ENCODE results near the gene CDY1.
"Not testable (repeated sequence)": the region's sequence is repeated elsewhere in the genome, so short reads cannot be mapped to it uniquely, and the experiment has no call there.

The CDY1 gene

GRCh38 chrY:25621817-25622216, at the start of gene CDY1:
CDY1 (plus strand) TSS chrY:25622117; CDS start chrY:25622443, 326 bp downstream.
- DNase-seq (ENCODE audit: low read depth in 2 of 2) = not testable (repeated sequence)

GRCh38 chrY:25593336-25593735, 28.6 kb upstream of the CDY1 start:
- DNase-seq (ENCODE audit: low read depth in 2 of 2) = not testable (repeated sequence)

- DNase-seq (ENCODE audit: low read depth in 2 of 2) = not testable (repeated sequence)
Observed at GRCh38 chrY:25620209-25620608, 1.7 kb upstream of the CDY1 start.

- not testable (repeated sequence) for DNase-seq (ENCODE audit: low read depth in 2 of 2)
Observed at GRCh38 chrY:25626524-25626923, 4.6 kb downstream of the CDY1 start.

GRCh38 chrY:25630383-25631112, 8.6 kb downstream of the CDY1 start:
- DNase-seq (ENCODE audit: low read depth in 2 of 2) = not testable (repeated sequence)

- DNase-seq (ENCODE audit: low read depth in 2 of 2) = not testable (repeated sequence)
Observed at GRCh38 chrY:25639852-25640251, 17.9 kb downstream of the CDY1 start.

GRCh38 chrY:25643024-25643915, 21.4 kb downstream of the CDY1 start:
- DNase-seq (ENCODE audit: low read depth in 2 of 2) = not testable (repeated sequence)

Measured in stimulated activated CD4-positive, alpha-beta T cell treated with anti-CD3 and anti-CD28 coated beads, Interleukin-4, amount 100 ng/mL, for 48 hours (primary cell).